ENCODE results near the gene NMUR2. TPM values are rescaled to one million over a fixed set of nuclear protein-coding genes. Genes with fewer than 3 reads are reported as not detected.

NMUR2 gene
- not detected in 2 replicates for total RNA-seq

GRCh38 chr5:152405145-152405544 lies at the start of gene NMUR2:
NMUR2 (minus strand) TSS chr5:152405279; CDS start chr5:152405113, 166 bp downstream.

Measured in articular chondrocyte of knee joint (primary cell).